ENCODE measurements around the gene MARCHF10. TPM values are rescaled to one million over a fixed set of nuclear protein-coding genes. Genes with fewer than 3 reads are reported as not detected.

MARCHF10 gene
- polyA plus RNA-seq, 1 donor from 2014 or later: 0.27 TPM

DNA sequence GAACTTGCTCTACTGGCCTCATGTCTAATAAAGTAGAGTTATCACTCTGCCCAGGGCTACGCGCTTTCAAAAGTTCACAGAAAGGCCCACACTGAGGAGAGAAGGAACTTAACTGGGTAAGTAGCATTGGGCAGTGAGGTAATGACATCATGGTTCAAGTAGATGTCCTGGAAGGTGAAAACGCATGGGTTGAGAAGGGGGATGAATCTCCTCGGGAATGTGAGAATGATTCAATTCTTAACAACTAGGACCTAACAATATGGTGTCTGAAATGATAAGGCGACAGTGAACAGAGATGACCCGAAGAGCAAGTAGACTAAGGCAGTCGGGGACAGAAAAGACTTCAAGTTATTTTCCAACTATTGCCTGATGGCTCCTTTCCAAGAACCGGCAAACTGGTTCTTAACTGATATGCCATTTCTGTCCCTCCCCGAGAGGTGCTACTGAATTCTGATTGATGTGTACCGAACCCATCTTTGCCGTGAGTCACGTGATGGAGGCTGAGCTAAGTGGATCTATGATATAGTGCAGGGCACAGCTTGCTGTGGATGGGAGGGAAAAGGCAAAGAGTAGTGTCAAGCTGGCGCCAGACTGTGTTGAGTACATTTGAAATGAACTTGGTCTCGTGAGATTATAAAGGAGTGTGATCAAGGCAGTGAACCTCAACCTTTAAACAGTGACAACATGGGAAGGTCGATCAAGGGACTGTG, 44.1 kb downstream of the MARCHF10 start:
- H3K4me2 ChIP-seq (ENCODE audit: low read length): no peak overlapping the region
- H3F3A ChIP-seq (ENCODE audit: insufficient read depth, low read length, poor library complexity, severe bottlenecking): no peaks in the 10 kb centered on the region
- TF ChIP-seq EP300 (conservative IDR thresholded peaks at IDR 0.05; ENCODE audit: poor library complexity, severe bottlenecking) (no peak), SMC3 (conservative IDR thresholded peaks at IDR 0.05; ENCODE audit: poor library complexity) (no peak), TAF1 (IDR thresholded peaks at IDR 0.05; ENCODE audit: low read depth) (no peak), MXI1 (conservative IDR thresholded peaks at IDR 0.05; ENCODE audit: poor library complexity, severe bottlenecking) (no peak), RAD21 (conservative IDR thresholded peaks at IDR 0.05) (no peak), POLR2AphosphoS5 (IDR thresholded peaks at IDR 0.05) (no peak), EZH2 (IDR thresholded peaks at IDR 0.05; ENCODE audit: borderline replicate concordance, insufficient read depth, low read length, poor library complexity, severe bottlenecking) (no peak)
- TF ChIP-seq, protein P1, sequence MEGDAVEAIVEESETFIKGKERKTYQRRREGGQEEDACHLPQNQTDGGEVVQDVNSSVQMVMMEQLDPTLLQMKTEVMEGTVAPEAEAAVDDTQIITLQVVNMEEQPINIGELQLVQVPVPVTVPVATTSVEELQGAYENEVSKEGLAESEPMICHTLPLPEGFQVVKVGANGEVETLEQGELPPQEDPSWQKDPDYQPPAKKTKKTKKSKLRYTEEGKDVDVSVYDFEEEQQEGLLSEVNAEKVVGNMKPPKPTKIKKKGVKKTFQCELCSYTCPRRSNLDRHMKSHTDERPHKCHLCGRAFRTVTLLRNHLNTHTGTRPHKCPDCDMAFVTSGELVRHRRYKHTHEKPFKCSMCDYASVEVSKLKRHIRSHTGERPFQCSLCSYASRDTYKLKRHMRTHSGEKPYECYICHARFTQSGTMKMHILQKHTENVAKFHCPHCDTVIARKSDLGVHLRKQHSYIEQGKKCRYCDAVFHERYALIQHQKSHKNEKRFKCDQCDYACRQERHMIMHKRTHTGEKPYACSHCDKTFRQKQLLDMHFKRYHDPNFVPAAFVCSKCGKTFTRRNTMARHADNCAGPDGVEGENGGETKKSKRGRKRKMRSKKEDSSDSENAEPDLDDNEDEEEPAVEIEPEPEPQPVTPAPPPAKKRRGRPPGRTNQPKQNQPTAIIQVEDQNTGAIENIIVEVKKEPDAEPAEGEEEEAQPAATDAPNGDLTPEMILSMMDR (IDR thresholded peaks at IDR 0.05; ENCODE audit: poor library complexity, severe bottlenecking): no peak
- TF ChIP-seq, protein P2, sequence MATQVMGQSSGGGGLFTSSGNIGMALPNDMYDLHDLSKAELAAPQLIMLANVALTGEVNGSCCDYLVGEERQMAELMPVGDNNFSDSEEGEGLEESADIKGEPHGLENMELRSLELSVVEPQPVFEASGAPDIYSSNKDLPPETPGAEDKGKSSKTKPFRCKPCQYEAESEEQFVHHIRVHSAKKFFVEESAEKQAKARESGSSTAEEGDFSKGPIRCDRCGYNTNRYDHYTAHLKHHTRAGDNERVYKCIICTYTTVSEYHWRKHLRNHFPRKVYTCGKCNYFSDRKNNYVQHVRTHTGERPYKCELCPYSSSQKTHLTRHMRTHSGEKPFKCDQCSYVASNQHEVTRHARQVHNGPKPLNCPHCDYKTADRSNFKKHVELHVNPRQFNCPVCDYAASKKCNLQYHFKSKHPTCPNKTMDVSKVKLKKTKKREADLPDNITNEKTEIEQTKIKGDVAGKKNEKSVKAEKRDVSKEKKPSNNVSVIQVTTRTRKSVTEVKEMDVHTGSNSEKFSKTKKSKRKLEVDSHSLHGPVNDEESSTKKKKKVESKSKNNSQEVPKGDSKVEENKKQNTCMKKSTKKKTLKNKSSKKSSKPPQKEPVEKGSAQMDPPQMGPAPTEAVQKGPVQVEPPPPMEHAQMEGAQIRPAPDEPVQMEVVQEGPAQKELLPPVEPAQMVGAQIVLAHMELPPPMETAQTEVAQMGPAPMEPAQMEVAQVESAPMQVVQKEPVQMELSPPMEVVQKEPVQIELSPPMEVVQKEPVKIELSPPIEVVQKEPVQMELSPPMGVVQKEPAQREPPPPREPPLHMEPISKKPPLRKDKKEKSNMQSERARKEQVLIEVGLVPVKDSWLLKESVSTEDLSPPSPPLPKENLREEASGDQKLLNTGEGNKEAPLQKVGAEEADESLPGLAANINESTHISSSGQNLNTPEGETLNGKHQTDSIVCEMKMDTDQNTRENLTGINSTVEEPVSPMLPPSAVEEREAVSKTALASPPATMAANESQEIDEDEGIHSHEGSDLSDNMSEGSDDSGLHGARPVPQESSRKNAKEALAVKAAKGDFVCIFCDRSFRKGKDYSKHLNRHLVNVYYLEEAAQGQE (IDR thresholded peaks at IDR 0.05; ENCODE audit: borderline replicate concordance): no peak
- H3K27me3 ChIP-seq (ENCODE audit: insufficient read depth, low read depth, low read length): no peaks in the 10 kb centered on the region
- no peak overlapping the region for H3K4me3 ChIP-seq (ENCODE audit: low read length)
- no peaks in the 10 kb centered on the region for H3K9me2 ChIP-seq (ENCODE audit: insufficient read depth, low read length)
- H3K36me3 ChIP-seq (ENCODE audit: insufficient read depth, low read length): no peaks in the 10 kb centered on the region
- no peaks in the 10 kb centered on the region for H3K79me2 ChIP-seq (replicated peaks; ENCODE audit: insufficient read depth, low read length)
- no peak overlapping the region for H2AFZ ChIP-seq (ENCODE audit: low read depth, low read length)
- no peak overlapping the region for H3K9ac ChIP-seq (ENCODE audit: low read length)
- H3K9me3 ChIP-seq (ENCODE audit: low read length): no peaks in the 10 kb centered on the region
- H4K20me1 ChIP-seq (ENCODE audit: insufficient read depth): no peaks in the 10 kb centered on the region
- no peak overlapping the region for H3K27ac ChIP-seq (ENCODE audit: low read length)

DNA sequence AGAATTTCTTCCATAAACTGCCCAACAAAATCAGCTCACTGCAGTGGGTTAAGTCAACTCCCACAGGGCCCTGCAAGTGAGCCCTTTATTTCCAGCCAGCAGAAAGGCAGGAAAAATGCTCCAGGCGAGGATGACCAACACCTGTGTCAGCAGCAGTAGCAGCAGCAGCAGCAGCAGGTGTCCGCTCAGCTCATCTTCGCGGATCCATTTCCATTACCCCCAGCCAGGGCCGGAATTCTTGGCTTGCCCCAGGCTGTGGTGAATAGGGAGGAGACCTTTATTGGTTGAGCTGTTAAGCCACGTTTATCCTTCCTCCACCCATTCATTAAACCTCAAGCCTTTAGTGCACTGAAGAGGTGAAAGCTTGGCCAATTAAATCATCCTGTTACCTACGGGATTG, 46.2 kb downstream of the MARCHF10 start:
- H3K27ac ChIP-seq (ENCODE audit: low read length): no peak overlapping the region
- H3K4me3 ChIP-seq (ENCODE audit: low read length): no peak overlapping the region
- no peaks in the 10 kb centered on the region for H3K9me3 ChIP-seq (ENCODE audit: low read length)
- no peaks in the 10 kb centered on the region for H3K9me2 ChIP-seq (ENCODE audit: insufficient read depth, low read length)
- no peak overlapping the region for H3K9ac ChIP-seq (ENCODE audit: low read length)
- H3F3A ChIP-seq (ENCODE audit: insufficient read depth, low read length, poor library complexity, severe bottlenecking): no peaks in the 10 kb centered on the region
- H3K36me3 ChIP-seq (ENCODE audit: insufficient read depth, low read length): no peaks in the 10 kb centered on the region
- no peaks in the 10 kb centered on the region for H3K79me2 ChIP-seq (replicated peaks; ENCODE audit: insufficient read depth, low read length)
- H3K4me2 ChIP-seq (ENCODE audit: low read length): no peak overlapping the region
- no peaks in the 10 kb centered on the region for H3K27me3 ChIP-seq (ENCODE audit: insufficient read depth, low read depth, low read length)
- no peak overlapping the region for H2AFZ ChIP-seq (ENCODE audit: low read depth, low read length)
- H4K20me1 ChIP-seq (ENCODE audit: insufficient read depth): no peaks in the 10 kb centered on the region
- TF ChIP-seq, protein P1 (IDR thresholded peaks at IDR 0.05; ENCODE audit: poor library complexity, severe bottlenecking): no peak
- TF ChIP-seq, protein P2 (IDR thresholded peaks at IDR 0.05; ENCODE audit: borderline replicate concordance): no peak
- TF ChIP-seq RAD21 (conservative IDR thresholded peaks at IDR 0.05): no peak
- no peak for TF ChIP-seq TAF1 (IDR thresholded peaks at IDR 0.05; ENCODE audit: low read depth)
- TF ChIP-seq SMC3 (conservative IDR thresholded peaks at IDR 0.05; ENCODE audit: poor library complexity): no peak
- TF ChIP-seq MXI1 (conservative IDR thresholded peaks at IDR 0.05; ENCODE audit: poor library complexity, severe bottlenecking): no peak
- no peak for TF ChIP-seq EZH2 (IDR thresholded peaks at IDR 0.05; ENCODE audit: borderline replicate concordance, insufficient read depth, low read length, poor library complexity, severe bottlenecking)
- TF ChIP-seq POLR2AphosphoS5 (IDR thresholded peaks at IDR 0.05): no peak
- no peak for TF ChIP-seq EP300 (conservative IDR thresholded peaks at IDR 0.05; ENCODE audit: poor library complexity, severe bottlenecking)

All from neural cell (in vitro differentiated cells).